NCI-H1417 (cell line): Measurements from ENCODE around the gene INTS3.
A peak's percentile ranks its signal among the peaks of the same experiment; 100 is the strongest.

Experiments
- DNase-seq, 3 experiments: peaks; one replicate each; lab custom pipeline; 2025; lab: John Stamatoyannopoulos, UW

INTS3 gene

DNA sequence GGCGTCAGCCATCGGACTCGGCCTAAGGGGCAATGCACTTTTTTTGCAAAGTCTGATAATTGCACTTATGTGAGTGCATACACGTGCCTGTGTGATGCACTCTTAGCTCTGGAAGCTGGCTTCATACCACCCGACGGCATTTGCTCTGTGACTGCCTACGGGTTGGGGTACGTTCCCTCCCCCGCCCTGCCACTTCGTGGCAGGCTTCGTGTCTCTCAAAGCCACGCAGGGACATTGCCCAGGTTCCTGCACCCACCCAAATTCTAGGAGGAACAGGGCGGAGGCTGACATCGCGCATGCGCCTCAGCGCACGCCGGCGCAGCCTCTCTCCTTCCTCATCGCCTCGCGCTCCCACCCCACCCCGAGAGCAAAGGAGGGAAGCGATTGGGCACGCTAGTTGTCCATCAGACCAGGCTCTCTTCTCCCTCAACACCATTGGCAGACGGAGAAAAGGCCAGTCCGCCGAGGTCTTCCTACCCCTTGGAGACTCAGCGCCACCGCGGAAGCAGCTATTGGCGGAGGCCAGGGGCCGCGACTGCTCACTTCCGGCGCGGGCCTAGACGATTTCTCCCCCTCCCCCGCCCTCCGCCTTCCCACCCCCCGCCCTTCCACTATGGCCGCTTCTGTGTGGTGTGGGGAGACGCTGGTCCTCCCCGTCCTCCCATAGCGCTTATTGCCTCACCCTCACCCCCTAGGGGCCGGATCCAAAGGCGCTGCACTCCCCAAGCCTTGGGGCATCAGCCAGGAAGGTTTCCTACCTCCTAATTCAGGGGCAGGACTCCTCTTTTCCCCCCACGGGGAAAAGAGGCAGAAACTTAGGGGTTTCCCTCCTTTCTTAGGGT lies at the start of gene INTS3:
Gene INTS3 (plus strand): TSS at position 588 of the 842 bp plus-strand sequence. CDS start 585 bp downstream, outside the sequence.
- DNase-seq = peak; percentile 99 to 100 (median 100)

DNA sequence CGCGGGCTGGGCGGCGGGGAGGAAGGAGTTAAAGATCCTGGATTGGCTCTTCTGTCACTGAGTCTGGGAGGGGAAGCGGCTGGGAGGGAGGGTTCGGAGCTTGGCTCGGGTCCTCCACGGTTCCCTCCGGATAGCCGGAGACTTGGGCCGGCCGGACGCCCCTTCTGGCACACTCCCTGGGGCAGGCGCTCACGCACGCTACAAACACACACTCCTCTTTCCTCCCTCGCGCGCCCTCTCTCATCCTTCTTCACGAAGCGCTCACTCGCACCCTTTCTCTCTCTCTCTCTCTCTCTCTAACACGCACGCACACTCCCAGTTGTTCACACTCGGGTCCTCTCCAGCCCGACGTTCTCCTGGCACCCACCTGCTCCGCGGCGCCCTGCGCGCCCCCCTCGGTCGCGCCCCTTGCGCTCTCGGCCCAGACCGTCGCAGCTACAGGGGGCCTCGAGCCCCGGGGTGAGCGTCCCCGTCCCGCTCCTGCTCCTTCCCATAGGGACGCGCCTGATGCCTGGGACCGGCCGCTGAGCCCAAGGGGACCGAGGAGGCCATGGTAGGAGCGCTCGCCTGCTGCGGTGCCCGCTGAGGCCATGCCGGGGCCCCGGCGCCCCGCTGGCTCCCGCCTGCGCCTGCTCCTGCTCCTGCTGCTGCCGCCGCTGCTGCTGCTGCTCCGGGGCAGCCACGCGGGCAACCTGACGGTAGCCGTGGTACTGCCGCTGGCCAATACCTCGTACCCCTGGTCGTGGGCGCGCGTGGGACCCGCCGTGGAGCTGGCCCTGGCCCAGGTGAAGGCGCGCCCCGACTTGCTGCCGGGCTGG lies 49.1 kb upstream of the INTS3 start, which contains the start of gene NPR1:
Gene NPR1 (plus strand): TSS at position 170 of the 818 bp plus-strand sequence. CDS start 421 bp downstream, at position 591.
- DNase-seq = peak in 2 of 3 experiments; percentile 62 to 72

DNA sequence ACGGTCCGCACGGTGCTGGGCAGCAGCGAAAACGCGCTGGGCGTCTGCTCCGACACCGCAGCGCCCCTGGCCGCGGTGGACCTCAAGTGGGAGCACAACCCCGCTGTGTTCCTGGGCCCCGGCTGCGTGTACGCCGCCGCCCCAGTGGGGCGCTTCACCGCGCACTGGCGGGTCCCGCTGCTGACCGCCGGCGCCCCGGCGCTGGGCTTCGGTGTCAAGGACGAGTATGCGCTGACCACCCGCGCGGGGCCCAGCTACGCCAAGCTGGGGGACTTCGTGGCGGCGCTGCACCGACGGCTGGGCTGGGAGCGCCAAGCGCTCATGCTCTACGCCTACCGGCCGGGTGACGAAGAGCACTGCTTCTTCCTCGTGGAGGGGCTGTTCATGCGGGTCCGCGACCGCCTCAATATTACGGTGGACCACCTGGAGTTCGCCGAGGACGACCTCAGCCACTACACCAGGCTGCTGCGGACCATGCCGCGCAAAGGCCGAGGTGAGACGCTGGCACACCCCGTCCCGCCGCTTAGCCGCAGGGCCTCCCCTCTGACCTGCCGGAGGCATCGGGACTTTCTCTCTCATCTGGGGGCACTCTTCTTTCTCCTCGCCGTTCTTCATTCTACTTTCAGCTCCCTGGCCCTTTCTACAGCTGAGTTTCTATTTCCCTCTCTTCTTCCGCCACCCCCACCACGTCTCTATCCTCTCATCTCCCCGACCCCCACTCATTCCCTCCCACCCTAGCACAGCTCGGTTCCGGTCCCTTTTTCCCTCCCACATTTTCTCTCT lies 48.3 kb upstream of the INTS3 start:
- peak in 2 of 3 experiments; percentile 65 to 67 for DNase-seq

DNA sequence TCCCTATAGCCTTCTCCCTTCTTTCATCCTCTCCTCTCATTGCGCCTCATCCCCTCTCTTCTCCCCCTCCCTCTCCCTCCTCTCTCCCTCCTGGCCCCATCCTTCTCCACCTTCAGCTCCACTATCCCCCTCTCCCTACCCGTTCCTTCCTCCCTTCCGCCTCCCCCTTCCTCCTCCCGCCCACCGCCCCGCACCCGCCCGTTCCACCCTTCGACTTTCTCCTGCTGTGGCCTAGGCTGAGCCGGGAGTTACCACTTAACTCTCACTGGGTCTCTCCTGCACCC lies 47.8 kb upstream of the INTS3 start:
- no peak for DNase-seq

DNA sequence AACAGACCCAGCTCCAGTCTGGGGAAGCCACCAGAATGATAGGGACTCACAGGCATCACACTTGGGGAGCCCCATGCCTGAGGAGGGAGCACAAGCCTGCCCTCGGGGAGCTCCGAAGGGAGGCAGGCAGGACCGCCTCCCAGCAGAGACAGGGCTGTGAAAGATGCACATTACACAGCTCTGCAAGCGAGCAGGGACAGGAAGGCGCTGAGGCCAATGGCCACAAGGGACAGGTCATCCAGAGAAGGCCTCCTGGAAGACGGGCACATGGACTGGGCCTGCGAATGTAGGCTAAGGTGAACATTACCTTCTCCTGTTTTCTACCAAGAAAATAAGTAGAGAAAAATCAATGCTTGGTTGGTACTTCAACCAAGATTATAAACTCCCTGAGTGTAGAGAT lies 45.1 kb upstream of the INTS3 start:
- DNase-seq = no peak

GRCh38 chr1:153683854-153684253 lies 44.0 kb upstream of the INTS3 start:
- no peak for DNase-seq

GRCh38 chr1:153684892-153685291 lies 43.0 kb upstream of the INTS3 start:
- no peak for DNase-seq

GRCh38 chr1:153685544-153686340 lies 42.1 kb upstream of the INTS3 start:
- DNase-seq = no peak

DNA sequence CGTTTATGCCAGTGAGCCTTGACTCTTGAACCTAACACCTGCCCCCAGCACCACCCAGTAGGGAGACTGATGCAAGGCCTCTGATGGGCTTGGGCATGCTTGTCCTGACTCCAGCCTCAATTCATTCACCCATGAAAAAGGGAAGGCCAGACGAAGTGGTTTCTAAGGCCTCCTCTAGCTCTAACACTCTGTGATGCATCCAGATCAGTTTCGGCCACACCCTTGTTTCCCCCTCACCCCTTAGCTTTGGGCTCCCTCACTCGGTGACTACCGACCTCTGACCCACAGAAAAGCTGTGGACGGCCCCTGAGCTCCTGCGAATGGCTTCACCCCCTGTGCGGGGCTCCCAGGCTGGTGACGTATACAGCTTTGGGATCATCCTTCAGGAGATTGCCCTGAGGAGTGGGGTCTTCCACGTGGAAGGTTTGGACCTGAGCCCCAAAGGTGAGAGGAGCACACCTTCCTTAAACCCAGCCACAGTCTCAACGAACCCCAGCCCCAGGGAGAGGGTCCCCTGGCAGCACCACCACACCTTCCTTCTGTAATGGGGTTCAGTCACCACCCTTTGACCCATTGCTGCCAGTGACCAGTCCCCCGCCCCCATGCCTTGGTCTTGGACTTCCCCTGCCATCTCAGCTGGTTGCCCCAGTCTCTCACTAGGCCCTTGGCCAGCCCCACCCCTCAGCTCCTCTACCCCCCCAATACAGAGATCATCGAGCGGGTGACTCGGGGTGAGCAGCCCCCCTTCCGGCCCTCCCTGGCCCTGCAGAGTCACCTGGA lies 40.3 kb upstream of the INTS3 start:
- no peak for DNase-seq

GRCh38 chr1:153688276-153688675 lies 39.6 kb upstream of the INTS3 start:
- DNase-seq = no peak

DNA sequence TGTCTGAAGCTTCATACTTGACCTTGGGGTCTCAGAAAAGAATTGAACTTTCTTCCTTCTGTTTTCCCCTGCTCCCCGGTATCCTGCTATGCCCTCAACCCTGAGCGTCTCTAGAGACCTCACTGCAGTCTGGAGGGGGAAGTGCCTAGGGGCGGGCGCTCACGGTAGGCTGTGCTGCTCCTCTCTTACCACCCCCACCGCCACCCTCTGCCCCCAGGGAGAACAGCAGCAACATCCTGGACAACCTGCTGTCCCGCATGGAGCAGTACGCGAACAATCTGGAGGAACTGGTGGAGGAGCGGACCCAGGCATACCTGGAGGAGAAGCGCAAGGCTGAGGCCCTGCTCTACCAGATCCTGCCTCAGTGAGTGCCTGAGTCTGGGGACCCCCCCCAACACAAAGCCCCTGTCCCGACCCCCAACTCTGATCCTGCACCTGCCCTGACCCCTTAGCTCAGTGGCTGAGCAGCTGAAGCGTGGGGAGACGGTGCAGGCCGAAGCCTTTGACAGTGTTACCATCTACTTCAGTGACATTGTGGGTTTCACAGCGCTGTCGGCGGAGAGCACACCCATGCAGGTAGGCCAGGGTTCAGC lies 39.0 kb upstream of the INTS3 start:
- DNase-seq = no peak

- no peak for DNase-seq
Observed at GRCh38 chr1:153693466-153693865, 34.4 kb upstream of the INTS3 start.

DNA sequence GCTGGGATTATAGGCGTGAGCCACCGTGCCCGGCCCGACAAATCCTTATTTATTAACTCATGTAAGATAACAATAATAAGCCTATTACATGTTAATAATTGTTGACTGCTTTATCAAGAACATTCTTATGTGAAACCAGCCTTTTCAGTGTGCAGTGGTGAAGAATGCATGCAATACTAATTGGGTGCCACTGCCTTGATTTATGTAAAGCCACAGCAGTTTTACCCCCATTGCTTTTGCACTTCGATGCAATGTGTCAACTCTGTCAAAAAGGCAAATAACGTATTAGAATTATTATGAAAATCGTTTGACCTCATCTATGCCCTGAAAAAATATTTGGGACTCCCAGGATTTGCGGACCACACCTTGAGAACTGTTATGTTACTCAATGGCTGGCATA lies 31.1 kb upstream of the INTS3 start:
- DNase-seq = no peak

DNA sequence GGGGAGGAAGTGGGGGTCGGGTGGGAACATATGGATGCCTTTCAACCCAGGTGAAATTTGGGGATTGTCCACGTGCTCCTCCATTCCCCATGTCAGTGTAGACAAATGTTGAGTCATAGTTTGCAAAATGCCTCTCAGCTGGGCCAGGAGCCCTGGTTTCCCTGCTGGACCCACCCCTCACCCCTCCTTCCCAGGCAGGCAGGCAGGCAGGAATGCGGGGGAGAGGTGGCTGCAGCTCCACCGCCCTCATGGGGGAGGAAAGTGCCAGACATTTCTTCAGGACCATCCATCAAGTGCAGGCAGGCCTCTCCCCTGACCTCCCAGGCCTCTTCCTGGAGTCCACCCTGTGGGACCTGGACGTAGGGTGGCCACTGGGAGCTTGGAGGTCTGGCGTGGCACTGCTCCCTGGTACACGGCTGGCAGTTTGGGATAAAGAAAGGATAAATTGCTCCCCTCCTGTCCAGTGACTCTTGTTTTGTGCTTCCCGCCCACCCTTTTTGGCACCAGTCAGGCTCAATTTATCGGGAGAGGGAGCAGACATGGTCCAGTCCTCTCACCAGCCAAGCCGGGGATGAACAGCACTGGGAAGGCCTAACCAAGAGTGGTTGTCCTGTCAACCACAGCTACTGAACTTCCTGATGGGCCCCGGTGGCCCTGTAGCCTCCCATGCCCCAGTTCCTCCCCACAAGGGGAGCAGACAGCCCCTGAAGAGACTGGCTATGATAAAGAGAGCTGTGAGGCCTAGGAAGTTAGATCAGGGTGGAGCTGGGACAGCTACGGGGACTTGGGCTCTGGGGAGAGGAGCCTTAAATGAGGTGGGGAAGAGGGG lies 30.4 kb upstream of the INTS3 start:
- no peak for DNase-seq

DNA sequence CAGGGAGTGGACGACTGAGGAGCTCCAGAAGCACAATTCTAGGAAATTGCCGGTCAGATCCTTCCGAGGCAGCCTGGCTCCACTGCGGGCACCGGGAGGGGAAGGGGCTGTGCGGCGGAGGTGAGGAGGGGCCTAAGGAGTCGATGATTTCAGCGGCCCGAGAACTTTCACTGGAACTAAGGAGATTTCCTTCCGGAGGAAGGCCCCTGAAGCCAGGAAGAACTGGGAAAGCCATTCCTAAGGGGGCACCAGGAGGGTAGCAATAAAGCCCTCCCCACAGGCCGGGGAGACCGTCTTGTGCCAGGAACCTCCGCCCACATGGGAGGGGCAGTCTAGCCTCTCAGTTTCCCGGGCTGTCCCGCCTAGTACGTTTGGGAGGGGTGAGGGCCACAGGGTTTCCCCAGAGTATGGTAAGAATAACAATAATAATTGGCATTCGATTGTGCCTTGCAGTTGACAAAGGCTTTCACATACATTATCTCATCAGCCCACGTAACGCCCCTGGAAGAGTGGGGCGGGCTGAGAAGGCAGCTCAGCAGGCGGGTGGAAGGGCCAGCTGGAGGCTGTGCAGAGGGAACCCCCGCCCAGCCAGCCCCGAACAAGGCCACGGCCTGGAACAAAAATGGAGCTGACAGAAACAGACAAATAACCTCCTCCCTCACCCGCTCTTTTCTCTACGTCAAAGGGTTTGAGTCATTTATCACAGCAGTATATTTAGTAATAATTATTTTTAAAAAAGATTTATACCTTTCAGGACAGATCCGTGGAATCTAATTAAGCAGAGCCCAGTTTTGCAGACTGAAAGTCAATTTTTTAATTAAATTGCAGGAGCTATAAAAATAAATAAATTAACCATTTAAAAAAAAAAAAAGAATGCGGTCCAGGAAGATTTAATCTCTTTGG lies 29.6 kb upstream of the INTS3 start:
- DNase-seq = peak in 1 of 3 experiments; percentile 45

DNA sequence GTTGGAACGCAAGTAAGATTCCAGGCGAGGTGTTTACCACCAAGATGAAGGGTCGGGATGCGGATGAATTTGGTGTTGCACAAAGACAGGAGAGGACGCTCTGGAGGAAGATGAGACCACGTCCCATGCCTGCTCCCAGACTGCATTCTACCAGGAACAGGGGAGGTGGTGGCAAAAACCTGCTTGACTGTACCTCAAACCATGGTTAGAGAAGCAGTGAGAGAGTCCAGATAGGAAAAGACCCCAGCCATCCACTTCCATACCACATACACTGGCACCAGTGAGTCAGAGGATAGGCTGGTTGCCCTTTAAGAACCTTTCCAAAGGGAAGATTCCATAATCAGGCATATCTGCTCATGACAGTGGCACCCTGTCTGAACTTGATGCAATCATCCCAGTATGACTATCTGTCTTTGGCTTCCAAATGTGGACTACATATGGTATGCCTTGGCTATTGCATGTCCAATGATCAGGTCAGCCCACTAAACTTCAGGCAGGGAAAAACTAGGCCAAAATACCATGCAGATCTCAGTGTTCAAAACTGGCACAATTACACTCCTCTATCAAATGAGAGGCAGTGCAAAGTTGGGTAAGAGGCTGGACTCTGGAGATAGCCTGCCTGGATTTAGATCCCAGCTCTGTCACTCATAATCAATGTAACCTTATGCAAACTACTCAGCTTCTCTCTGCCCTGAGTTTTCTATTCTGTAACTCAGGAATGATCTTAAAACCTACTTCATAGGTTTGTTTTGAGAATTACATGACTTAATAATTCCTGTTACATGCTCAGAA lies 28.7 kb upstream of the INTS3 start:
- DNase-seq = no peak

DNA sequence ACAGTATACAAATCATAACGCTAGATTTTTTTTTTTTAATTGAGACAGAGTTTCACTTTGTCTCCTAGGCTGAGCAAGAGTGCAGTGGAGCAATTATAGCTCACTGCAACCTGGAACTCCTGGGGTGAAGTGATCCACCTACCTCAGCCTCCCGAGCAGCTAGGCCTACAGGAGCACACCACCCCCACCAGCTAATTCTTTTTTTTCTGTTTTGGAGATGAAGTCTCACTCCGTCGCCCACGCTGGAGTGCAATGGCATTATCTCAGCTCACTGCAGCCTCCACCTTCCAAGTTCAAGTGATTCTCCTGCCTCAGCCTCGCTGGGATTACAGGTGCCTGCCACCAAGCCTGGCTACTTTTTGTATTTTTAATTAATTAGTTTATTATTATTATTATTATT lies 28.1 kb upstream of the INTS3 start:
- peak in 1 of 3 experiments; percentile 18 for DNase-seq
